PFSK-1 (cell line): Measurements from ENCODE around the gene SLC24A4.

ENCODE experiments used
- POLR2AphosphoS5 ChIP-seq: IDR thresholded peaks from 2 replicates; pipeline ENCODE4 v1.6.1; 2012; ENCODE audit warnings: low read depth, mild to moderate bottlenecking, control low read depth, low read length, moderate library complexity
- SIN3A ChIP-seq: IDR thresholded peaks from 2 replicates; pipeline ENCODE4 v1.6.1; 2012; ENCODE audit warnings: mild to moderate bottlenecking, low read length, moderate library complexity, borderline replicate concordance; ENCODE audit not compliant: insufficient read depth
- TAF1 ChIP-seq: IDR thresholded peaks from 2 replicates; pipeline ENCODE4 v1.6.1; 2012; ENCODE audit warnings: low read length, control low read depth, borderline replicate concordance; ENCODE audit not compliant: insufficient read depth

DNA sequence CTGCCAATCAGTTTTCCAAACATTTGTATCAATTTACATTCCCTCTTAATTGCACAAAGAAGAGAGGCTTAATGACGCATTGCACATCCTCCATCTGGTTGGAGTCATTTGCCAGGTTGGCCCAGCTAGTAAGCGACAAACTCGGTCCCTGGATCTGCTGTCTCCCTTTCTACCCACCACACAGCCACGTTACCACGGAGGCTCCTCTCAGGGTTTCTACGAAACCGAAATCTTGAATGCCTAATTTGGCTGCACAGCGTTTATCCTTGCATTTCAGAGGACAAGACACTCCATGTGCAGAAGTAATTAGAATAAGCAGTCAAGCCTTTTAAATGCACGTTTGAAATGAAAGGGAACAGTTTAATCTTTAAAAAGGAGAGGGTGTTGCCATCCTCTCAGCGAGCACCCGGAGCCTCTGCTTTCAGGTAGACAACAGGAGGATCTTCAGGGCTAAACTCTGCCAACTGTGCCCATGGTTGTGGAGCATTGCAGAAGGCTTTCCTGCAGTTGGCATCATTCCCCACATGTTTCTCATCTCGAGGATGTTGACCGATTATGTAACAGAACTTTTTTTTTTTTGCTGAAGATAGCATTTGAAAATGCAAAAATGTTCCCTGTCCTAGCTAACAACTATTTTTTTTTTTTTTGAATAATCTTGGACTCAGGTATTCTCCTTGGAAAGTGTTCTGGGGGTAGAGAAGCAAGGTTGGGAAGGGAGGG is 37.8 kb downstream of the SLC24A4 start:
- TF ChIP-seq SIN3A (no peak), TAF1 (no peak), POLR2AphosphoS5 (no peak)
